OCI-LY1 (cell line): ENCODE measurements around the gene EMP3.

Experiments used
- H2AFZ ChIP-seq: fragments of 200-600 bp; sonication (generic), shearing (Covaris generic); 2 replicates; pipeline ENCODE4 v1.6.0; 2014; ENCODE audit warnings: antibody characterized with exemption, mild to moderate bottlenecking, low read length
- H3F3A ChIP-seq: fragments of 200-600 bp; sonication (generic), shearing (Covaris generic); 2 replicates; pipeline ENCODE4 v1.6.0; 2014; ENCODE audit warnings: mild to moderate bottlenecking, antibody characterized with exemption, low read length, moderate library complexity; ENCODE audit not compliant: insufficient read depth
- H3K27ac ChIP-seq: fragments of 200-600 bp; sonication (generic); 2 replicates; pipeline ENCODE4 v1.5.1; 2014; ENCODE audit warnings: low read length, mixed run types, mild to moderate bottlenecking, low read depth; ENCODE audit not compliant: poor library complexity, severe bottlenecking
- H3K27me3 ChIP-seq: fragments of 200-600 bp; sonication (generic); 2 replicates; pipeline ENCODE4 v1.6.0; 2014; ENCODE audit warnings: antibody characterized with exemption, mild to moderate bottlenecking, low read length, moderate library complexity; ENCODE audit not compliant: insufficient read depth
- H3K36me3 ChIP-seq: fragments of 200-600 bp; sonication (generic); 2 replicates; pipeline ENCODE4 v1.6.1; 2014; ENCODE audit warnings: mild to moderate bottlenecking, antibody characterized with exemption, low read length, moderate library complexity, mixed read lengths; ENCODE audit not compliant: insufficient read depth
- H3K4me1 ChIP-seq: fragments of 200-600 bp; sonication (generic); 2 replicates; pipeline ENCODE4 v1.5.1; 2014; ENCODE audit warnings: mild to moderate bottlenecking, low read length, moderate library complexity; ENCODE audit not compliant: insufficient read depth, severe bottlenecking
- H3K4me2 ChIP-seq: fragments of 200-600 bp; sonication (generic), shearing (Covaris generic); 2 replicates; pipeline ENCODE4 v1.6.1; 2014; ENCODE audit warnings: low read length
- H3K4me3 ChIP-seq: fragments of 200-600 bp; sonication (generic); 2 replicates; pipeline ENCODE4 v1.5.1; 2014; ENCODE audit warnings: low read length, low read depth, mild to moderate bottlenecking, mixed read lengths; ENCODE audit not compliant: poor library complexity, severe bottlenecking
- H3K79me2 ChIP-seq: fragments of 200-600 bp; shearing (Covaris generic); 2 replicates; pipeline ENCODE4 v1.6.1; 2016; ENCODE audit warnings: mixed run types, low read length, mixed read lengths; ENCODE audit not compliant: insufficient read depth
- H3K9ac ChIP-seq: fragments of 200-600 bp; sonication (generic), shearing (Covaris generic); 2 replicates; pipeline ENCODE4 v1.6.1; 2014; ENCODE audit warnings: mild to moderate bottlenecking, low read length, mixed read lengths
- H3K9me2 ChIP-seq: fragments of 200-600 bp; sonication (generic), shearing (Covaris generic); 2 replicates; pipeline ENCODE4 v1.6.1; 2014; ENCODE audit warnings: low read depth, mild to moderate bottlenecking, low read length, mixed read lengths
- H3K9me3 ChIP-seq: fragments of 200-600 bp; shearing (Covaris generic); 2 replicates; pipeline ENCODE4 v1.6.1; 2014; ENCODE audit warnings: low read length, mixed read lengths
- H4K20me1 ChIP-seq: fragments of 200-600 bp; sonication (generic), shearing (Covaris generic); 2 replicates; pipeline ENCODE4 v1.6.0; 2016; ENCODE audit warnings: mild to moderate bottlenecking, low read length; ENCODE audit not compliant: insufficient read depth
- CTCF ChIP-seq: fragments of 200-600 bp; sonication (generic), shearing (Covaris generic); IDR thresholded peaks from 2 replicates; pipeline ENCODE4 v1.5.1; 2017; ENCODE audit warnings: mild to moderate bottlenecking, antibody characterized with exemption, low read length, moderate library complexity, mixed read lengths
- EZH2 ChIP-seq: fragments of 200-600 bp; sonication (generic), shearing (Covaris generic); IDR thresholded peaks from 2 replicates; pipeline ENCODE4 v1.8.0; 2017; ENCODE audit warnings: borderline replicate concordance, mixed run types, mild to moderate bottlenecking, antibody characterized with exemption, low read length, moderate library complexity, mixed read lengths

The EMP3 gene

GRCh38 chr19:48333467-48334384 lies 8.4 kb downstream of the EMP3 start:
- Histone ChIP-seq H3K4me2 (peak overlapping the region; percentile 77), H3K9me2 (no peaks in the 10 kb centered on the region), H3K27ac (peak overlapping the region; percentile 94), H4K20me1 (no peaks in the 10 kb centered on the region), H3K9me3 (no peaks in the 10 kb centered on the region), H2AFZ (peak overlapping the region; percentile 72; the same call in 1 of the 2 replicates), H3K9ac (peak overlapping the region; percentile 73), H3K4me1 (peaks cover 47% of the 10 kb centered on the region), H3K36me3 (no peaks in the 10 kb centered on the region), H3F3A (no peaks in the 10 kb centered on the region), H3K79me2 (no peaks in the 10 kb centered on the region), H3K27me3 (no peaks in the 10 kb centered on the region), H3K4me3 (peak overlapping the region; percentile 65)
- TF ChIP-seq EZH2 (no peak), CTCF (peak; percentile 90)

- H3K27ac ChIP-seq: no peak overlapping the region
- H3K4me1 ChIP-seq: peaks cover 14% of the 10 kb centered on the region
- no peak overlapping the region for H3K9ac ChIP-seq
- no peaks in the 10 kb centered on the region for H3K9me2 ChIP-seq
- no peaks in the 10 kb centered on the region for H3K36me3 ChIP-seq
- H3K27me3 ChIP-seq: no peaks in the 10 kb centered on the region
- no peak overlapping the region for H2AFZ ChIP-seq
- no peaks in the 10 kb centered on the region for H3K9me3 ChIP-seq
- H3K4me2 ChIP-seq: no peak overlapping the region
- H3F3A ChIP-seq: no peaks in the 10 kb centered on the region
- TF ChIP-seq EZH2 (no peak), CTCF (no peak)
- no peaks in the 10 kb centered on the region for H4K20me1 ChIP-seq
- no peak overlapping the region for H3K4me3 ChIP-seq
- no peaks in the 10 kb centered on the region for H3K79me2 ChIP-seq
These were observed 13.0 kb downstream of the EMP3 start for GRCh38 chr19:48338253-48338755.

- Histone ChIP-seq H3K36me3 (no peaks in the 10 kb centered on the region), H3K4me1 (peaks cover 10% of the 10 kb centered on the region), H3K9me3 (no peaks in the 10 kb centered on the region), H3K4me3 (no peak overlapping the region), H3K9ac (no peak overlapping the region), H3K4me2 (no peak overlapping the region), H3K27me3 (no peaks in the 10 kb centered on the region), H4K20me1 (no peaks in the 10 kb centered on the region), H3K9me2 (no peaks in the 10 kb centered on the region), H3F3A (no peaks in the 10 kb centered on the region), H3K27ac (no peak overlapping the region), H3K79me2 (no peaks in the 10 kb centered on the region), H2AFZ (no peak overlapping the region)
- TF ChIP-seq CTCF (no peak), EZH2 (no peak)
These were observed 13.6 kb downstream of the EMP3 start for GRCh38 chr19:48338802-48339503.
